ENCODE data around the gene S1PR1.

- TF ChIP-seq CTCF (IDR thresholded peaks at IDR 0.05): no peak
- TF ChIP-seq EZH2 (IDR thresholded peaks at IDR 0.05): no peak
- TF ChIP-seq EZH2phosphoT487 (IDR thresholded peaks at IDR 0.05): no peak
These were observed 48.5 kb upstream of the S1PR1 start for GRCh38 chr1:101188331-101188730.
